Calu3 (cell line): ENCODE data around the gene ELOVL1. TPM values are rescaled to one million over a fixed set of nuclear protein-coding genes. Genes with fewer than 3 reads are reported as not detected.

Experiments
- BruUV-seq: library from RNA; stranded (reverse); fragments of 400-500 nt; replicated peaks from 2 replicates; lab custom pipeline; 2021; lab: Mats Ljungman, UMichigan
- CTCF ChIA-PET: fragments of 300-600 bp; sonication (Branson Sonifier 250); formaldehyde crosslinking; loops from one replicate; lab custom pipeline; 2022; ENCODE audit warnings: antibody characterized with exemption; lab: Charles Lee
- DNase-seq: peaks from one replicate; pipeline ENCODE4 v3.0.0; 2022
- H3K27ac Mint-ChIP-seq: one replicate; pipeline ENCODE4 v1.8.0; 2022; ENCODE audit warnings: mixed read lengths; ENCODE audit not compliant: unreplicated experiment
- H3K27me3 Mint-ChIP-seq: one replicate; pipeline ENCODE4 v1.8.0; 2022; ENCODE audit warnings: mixed read lengths; ENCODE audit not compliant: unreplicated experiment
- H3K36me3 Mint-ChIP-seq: one replicate; pipeline ENCODE4 v1.8.0; 2022; ENCODE audit warnings: mild to moderate bottlenecking, moderate library complexity, mixed read lengths; ENCODE audit not compliant: insufficient read depth, unreplicated experiment
- H3K4me1 Mint-ChIP-seq: one replicate; pipeline ENCODE4 v1.8.0; 2022; ENCODE audit warnings: mild to moderate bottlenecking, low read depth, mixed read lengths; ENCODE audit not compliant: unreplicated experiment
- H3K4me3 Mint-ChIP-seq: one replicate; pipeline ENCODE4 v1.8.0; 2022; ENCODE audit warnings: mild to moderate bottlenecking, low read depth, moderate library complexity, mixed read lengths; ENCODE audit not compliant: unreplicated experiment
- H3K9me3 Mint-ChIP-seq: one replicate; pipeline ENCODE4 v1.8.0; 2022; ENCODE audit warnings: low read depth, mixed read lengths; ENCODE audit not compliant: unreplicated experiment
- CTCF ChIP-seq: fragments of 200-600 bp; IDR thresholded peaks from one replicate; pipeline ENCODE4 v1.8.0; 2022; ENCODE audit warnings: antibody characterized with exemption; ENCODE audit not compliant: unreplicated experiment
- intact Hi-C: fragments of 100-400 bp; cut with micrococcal nuclease; formaldehyde crosslinking; loops from one replicate; pipeline ENCODE4 v1.10.0; 2022; ENCODE audit not compliant: unreplicated experiment
- total RNA-seq: library from RNA; stranded (reverse); gene quantifications from 2 replicates; pipeline ENCODE4 v1.2.3, GENCODE V29; 2022

The ELOVL1 gene
- total RNA-seq, 1 experiment from 2014 or later, result 107 TPM

DNA sequence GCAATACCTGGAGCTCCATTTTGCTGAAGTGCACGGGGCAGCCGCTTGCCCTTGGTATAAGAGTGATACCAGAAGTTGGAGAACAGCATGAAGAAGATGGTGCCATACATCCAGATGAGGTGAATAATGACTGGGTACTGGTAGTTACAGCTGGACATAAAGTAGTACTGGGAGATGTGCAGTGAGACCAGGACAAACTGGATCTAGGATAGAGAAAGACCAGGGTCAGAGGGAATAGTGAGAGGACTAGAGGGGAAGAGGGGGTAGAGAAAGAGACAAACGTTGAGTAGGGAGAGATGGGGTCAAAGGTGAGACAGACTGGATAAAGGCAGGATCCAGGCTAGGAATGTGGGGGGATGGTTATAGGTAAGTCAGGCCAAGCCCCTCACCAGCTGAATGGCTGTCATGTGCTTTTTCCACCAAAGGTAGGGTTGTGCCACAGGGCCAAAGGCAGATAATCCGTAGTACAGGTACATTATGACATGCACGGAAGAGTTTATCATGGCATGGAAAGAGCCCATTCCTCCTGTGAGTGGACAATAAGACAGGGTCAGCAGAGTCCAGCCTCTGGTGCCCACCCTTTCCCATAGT lies 3.8 kb downstream of the ELOVL1 start:
- Mint-ChIP-seq H3K4me1 (peaks cover 58% of the 10 kb centered on the region), H3K27ac (peak overlapping the region; percentile 10), H3K27me3 (no peaks in the 10 kb centered on the region), H3K36me3 (peaks cover 97% of the 10 kb centered on the region), H3K9me3 (no peaks in the 10 kb centered on the region), H3K4me3 (peak overlapping the region; percentile 4)
- CTCF ChIA-PET, result no interaction called here
- no peak for TF ChIP-seq CTCF
- TSS peak; percentile 30 for BruUV-seq
- intact Hi-C loops, result no loop called here
- DNase-seq, result no peak

GRCh38 chr1:43363283-43363934 lies 4.4 kb downstream of the ELOVL1 start:
- Mint-ChIP-seq H3K27me3 (no peaks in the 10 kb centered on the region), H3K27ac (peak overlapping the region; percentile 48), H3K4me3 (peak overlapping the region; percentile 4), H3K4me1 (peaks cover 58% of the 10 kb centered on the region), H3K9me3 (no peaks in the 10 kb centered on the region), H3K36me3 (peaks cover 97% of the 10 kb centered on the region)
- intact Hi-C loops, result no loop called here
- CTCF ChIA-PET, result interaction anchor here (0.5 kb wide), 1 partner anchor 78 kb away, joined by 4 read pairs; the partner anchor contains the start of gene C1orf210
- TF ChIP-seq CTCF, result no peak
- no peak for DNase-seq
- BruUV-seq, result no TSS peak

GRCh38 chr1:43360616-43361015 lies 7.2 kb downstream of the ELOVL1 start:
- H3K4me3 Mint-ChIP-seq, result peak overlapping the region; percentile 81
- BruUV-seq, result no TSS peak
- no peaks in the 10 kb centered on the region for H3K9me3 Mint-ChIP-seq
- intact Hi-C loops, result no loop called here
- TF ChIP-seq CTCF, result no peak
- DNase-seq, result no peak
- H3K27me3 Mint-ChIP-seq, result no peaks in the 10 kb centered on the region
- peaks cover 49% of the 10 kb centered on the region for H3K4me1 Mint-ChIP-seq
- H3K36me3 Mint-ChIP-seq, result peaks cover 74% of the 10 kb centered on the region
- no peak overlapping the region for H3K27ac Mint-ChIP-seq
- CTCF ChIA-PET, result no interaction called here

- H3K27me3 Mint-ChIP-seq, result no peaks in the 10 kb centered on the region
- peaks cover 65% of the 10 kb centered on the region for H3K36me3 Mint-ChIP-seq
- intact Hi-C loops, result loop anchor here (5.0 kb wide), 1 partner anchor 122 kb away; no protein-coding TSS in a partner anchor
- peak overlapping the region; percentile 88 for H3K27ac Mint-ChIP-seq
- peak overlapping the region; percentile 81 for H3K4me3 Mint-ChIP-seq
- no TSS peak for BruUV-seq
- peaks cover 40% of the 10 kb centered on the region for H3K4me1 Mint-ChIP-seq
- TF ChIP-seq CTCF, result no peak
- H3K9me3 Mint-ChIP-seq, result no peaks in the 10 kb centered on the region
- no peak for DNase-seq
- CTCF ChIA-PET, result interaction anchor here (1.9 kb wide), 1 partner anchor 103 kb away, joined by 5 read pairs; no protein-coding TSS in a partner anchor
These were observed 8.1 kb downstream of the ELOVL1 start for GRCh38 chr1:43359696-43360095.
